DOHH2 (cell line): ENCODE measurements around the gene MUC6.

ENCODE experiments used
- EZH2phosphoT487 ChIP-seq: fragments of 200-600 bp; sonication (generic); IDR thresholded peaks from 2 replicates; pipeline ENCODE4 v1.6.1; 2017; ENCODE audit warnings: borderline replicate concordance, mild to moderate bottlenecking, antibody characterized with exemption, low read length, moderate library complexity, mixed read lengths
- TF ChIP-seq, protein P1 (sequence below): fragments of 200-600 bp; sonication (generic); IDR thresholded peaks from one replicate; pipeline ENCODE4 v1.5.1; 2014; ENCODE audit warnings: antibody characterized with exemption, mild to moderate bottlenecking, low read depth, low read length; ENCODE audit not compliant: poor library complexity, severe bottlenecking

DNA sequence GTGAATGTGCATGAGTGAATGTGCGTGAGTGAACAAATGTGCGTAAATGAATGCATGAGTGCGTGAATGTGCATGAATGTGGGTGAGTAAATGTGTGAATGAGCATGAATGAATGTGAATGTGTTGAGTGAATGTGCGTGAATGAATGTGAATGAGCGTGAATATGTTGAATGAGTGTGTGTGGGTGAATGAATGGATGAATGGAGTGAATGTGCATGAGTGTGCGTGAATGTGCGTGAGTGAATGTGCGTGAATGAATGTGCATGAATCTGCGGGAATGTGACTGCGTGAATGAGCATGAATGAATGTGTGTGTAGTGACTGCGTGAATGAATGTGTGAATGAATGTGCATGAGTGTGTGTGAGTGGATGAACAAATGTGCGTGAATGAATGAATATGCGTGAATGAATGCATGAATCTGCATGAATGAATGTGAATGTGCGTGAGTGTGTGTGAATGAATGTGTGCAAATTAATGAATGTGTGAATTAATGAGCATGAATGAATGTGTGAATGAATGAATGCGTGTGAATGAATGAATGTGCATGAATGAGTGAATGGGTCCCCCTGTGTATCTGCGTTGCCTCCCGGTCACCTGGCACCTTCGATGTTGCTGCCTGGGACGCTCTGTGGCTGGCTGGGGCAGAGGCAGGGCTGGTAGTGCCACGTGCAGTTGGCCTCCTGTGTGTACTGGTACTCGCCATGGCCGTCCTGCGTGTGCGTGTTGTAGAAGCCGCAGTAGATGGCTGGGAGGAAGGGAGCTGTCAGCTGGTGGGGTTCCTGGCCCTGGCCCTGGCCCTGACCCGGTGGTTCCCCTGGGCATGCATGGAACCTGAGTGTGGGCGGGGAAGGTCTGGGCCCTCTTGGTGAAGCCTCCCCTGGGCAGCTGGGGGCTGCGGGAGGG lies 13.4 kb downstream of the MUC6 start:
- TF ChIP-seq, protein P1, sequence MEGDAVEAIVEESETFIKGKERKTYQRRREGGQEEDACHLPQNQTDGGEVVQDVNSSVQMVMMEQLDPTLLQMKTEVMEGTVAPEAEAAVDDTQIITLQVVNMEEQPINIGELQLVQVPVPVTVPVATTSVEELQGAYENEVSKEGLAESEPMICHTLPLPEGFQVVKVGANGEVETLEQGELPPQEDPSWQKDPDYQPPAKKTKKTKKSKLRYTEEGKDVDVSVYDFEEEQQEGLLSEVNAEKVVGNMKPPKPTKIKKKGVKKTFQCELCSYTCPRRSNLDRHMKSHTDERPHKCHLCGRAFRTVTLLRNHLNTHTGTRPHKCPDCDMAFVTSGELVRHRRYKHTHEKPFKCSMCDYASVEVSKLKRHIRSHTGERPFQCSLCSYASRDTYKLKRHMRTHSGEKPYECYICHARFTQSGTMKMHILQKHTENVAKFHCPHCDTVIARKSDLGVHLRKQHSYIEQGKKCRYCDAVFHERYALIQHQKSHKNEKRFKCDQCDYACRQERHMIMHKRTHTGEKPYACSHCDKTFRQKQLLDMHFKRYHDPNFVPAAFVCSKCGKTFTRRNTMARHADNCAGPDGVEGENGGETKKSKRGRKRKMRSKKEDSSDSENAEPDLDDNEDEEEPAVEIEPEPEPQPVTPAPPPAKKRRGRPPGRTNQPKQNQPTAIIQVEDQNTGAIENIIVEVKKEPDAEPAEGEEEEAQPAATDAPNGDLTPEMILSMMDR, result no peak
- TF ChIP-seq EZH2phosphoT487, result no peak
